ENCODE results near the gene NAV1. TPM values are rescaled to one million over a fixed set of nuclear protein-coding genes. Genes with fewer than 3 reads are reported as not detected.

The NAV1 gene
- total and polyA plus RNA-seq, 2 of the 8 experiments (the other 6 are each of a cell fraction or from before 2014, with no cell fraction given) = 9.9 to 42.7 TPM

DNA sequence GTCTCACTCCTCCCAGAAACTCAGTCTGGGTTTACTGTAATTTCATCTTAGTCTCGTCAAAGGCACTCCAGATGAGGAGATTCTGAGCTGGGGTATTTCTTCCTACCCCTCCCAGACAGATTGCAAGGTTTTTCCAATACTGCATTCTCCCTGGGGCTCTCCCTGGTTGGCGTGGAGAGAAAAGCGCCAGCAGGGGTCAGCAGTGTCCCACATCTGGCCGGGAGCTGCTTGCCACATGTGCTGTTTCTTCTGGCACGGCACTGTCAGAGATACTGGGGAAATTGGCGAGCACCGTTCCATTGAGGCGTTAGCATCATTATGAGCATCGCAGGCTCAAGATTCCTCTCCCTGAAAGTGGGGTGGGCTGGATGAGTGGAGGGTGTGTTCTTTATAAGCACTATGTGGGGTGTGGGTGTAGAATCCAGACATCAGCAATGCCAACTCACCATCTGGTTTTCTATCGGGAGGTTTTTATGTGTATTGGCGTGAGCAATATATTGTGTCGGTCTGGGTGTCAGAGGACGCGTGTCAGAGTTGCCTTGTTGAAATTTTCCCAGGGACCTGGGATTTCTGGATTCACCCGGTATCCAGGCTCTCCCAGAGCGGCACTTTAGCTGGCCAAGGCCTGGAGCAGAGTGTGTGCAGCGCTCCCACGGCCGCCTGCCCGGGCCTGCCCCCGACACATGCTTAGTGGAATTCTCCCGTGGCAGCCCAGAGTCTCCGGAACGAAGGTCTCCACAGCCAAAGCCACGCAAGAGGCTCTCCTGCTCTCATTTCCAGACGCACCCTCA lies 8.0 kb upstream of the NAV1 start:
- Histone ChIP-seq H3K18ac (ENCODE audit: extremely low read depth, low read length) (no peak overlapping the region), H4K20me1 (replicated peaks in 1 of 2; ENCODE audit: control insufficient read depth in 1 of 2, insufficient read depth in 2 of 2, low read length in 2 of 2) (no peaks in the 10 kb centered on the region), H2BK120ac (replicated peaks; ENCODE audit: low read depth, low read length) (no peak overlapping the region), H3K23me2 (ENCODE audit: low read depth, low read length) (no peaks in the 10 kb centered on the region), H3K4me2 (ENCODE audit: insufficient read depth in 1 of 2, low read depth in 2 of 2, low read length in 2 of 2) (no peak overlapping the region), H3K4me1 (replicated peaks in 1 of 4; ENCODE audit: control insufficient read depth in 3 of 4, insufficient read depth in 4 of 4, low read length in 3 of 4) (peaks cover 0 to 5% (median 3%) of the 10 kb centered on the region in 4 experiments; a peak in 3 of 7 replicates), H2BK5ac (ENCODE audit: low read depth, low read length) (no peak overlapping the region), H2AFZ (ENCODE audit: low read length) (no peak overlapping the region), H3K9ac (replicated peaks in 1 of 4; ENCODE audit: extremely low read depth in 1 of 4, low read depth in 3 of 4, low read length in 3 of 4) (no peak overlapping the region), H3K36me3 (ENCODE audit: control insufficient read depth in 2 of 4, insufficient read depth in 4 of 4, low read length in 3 of 4) (no peaks in the 10 kb centered on the region), H2BK12ac (ENCODE audit: low read depth, low read length) (peak overlapping the region; percentile 60; the same call in 1 of the 2 replicates), H2BK20ac (ENCODE audit: low read length) (no peak overlapping the region), H3K23ac (ENCODE audit: insufficient read length) (no peak overlapping the region), H2AK5ac (ENCODE audit: low read depth, low read length) (no peak overlapping the region), H3K4me3 (ENCODE audit: extremely low read depth in 1 of 4, insufficient read depth in 2 of 4, low read depth in 3 of 4, low read length in 4 of 4) (no peak overlapping the region), H3K14ac (ENCODE audit: insufficient read length) (no peak overlapping the region), H2BK15ac (ENCODE audit: low read length) (no peak overlapping the region), H4K8ac (ENCODE audit: extremely low read depth, insufficient read depth, low read length) (no peak overlapping the region), H3K56ac (replicated peaks; ENCODE audit: insufficient read length, low read depth, low read length) (no peak overlapping the region), H3K79me2 (ENCODE audit: control insufficient read depth in 1 of 2, insufficient read depth in 2 of 2, low read length in 2 of 2) (no peaks in the 10 kb centered on the region), H4K91ac (replicated peaks; ENCODE audit: insufficient read length, low read length) (no peak overlapping the region), H3K27ac (ENCODE audit: low read depth, low read length) (no peak overlapping the region), H3K9me3 (ENCODE audit: insufficient read depth in 2 of 2, low read depth in 1 of 2, low read length in 1 of 2) (no peaks in the 10 kb centered on the region), H3K27me3 (replicated peaks in 1 of 4; ENCODE audit: control insufficient read depth in 3 of 4, extremely low read depth in 1 of 4, insufficient read depth in 3 of 4, low read length in 3 of 4) (no peaks in the 10 kb centered on the region), H3K4ac (replicated peaks; ENCODE audit: insufficient read length, low read depth, low read length) (no peak overlapping the region), H3K79me1 (ENCODE audit: low read depth, low read length) (no peaks in the 10 kb centered on the region), H4K5ac (ENCODE audit: insufficient read length, low read depth, low read length) (no peak overlapping the region)
- FAIRE-seq = peak; percentile 45
- ChIA-PET POLR2A (ENCODE audit: partially characterized antibody) (interaction anchor here (1.7 to 1.9 kb wide), 2 partner anchors 9 to 18 kb away, joined by 5 to 7 read pairs; no protein-coding TSS in a partner anchor), CTCF (ENCODE audit: partially characterized antibody) (interaction anchor here (0.6 to 43.8 kb wide), 61 partner anchors 9 to 362 kb away, joined by 3 to 929 read pairs (median 4); partner anchors contain the start of genes CSRP1 and SHISA4)
- peak in 1 of 2 experiments; percentile 90 for DNase-seq (ENCODE audit: low read depth in 1 of 2, low spot score in 2 of 2)
- 70% methylated on average over 26 of the region's 26 CpGs; no CpG with 5 or more reads in 1 of the 2 experiments for WGBS, 2 experiments (ENCODE audit: extremely low coverage in 1 of 2, insufficient coverage in 1 of 2, insufficient read length in 1 of 2, insufficient replicate concordance in 2 of 2, low coverage in 1 of 2, low lambda C conversion rate in 2 of 2, missing lambda C conversion rate in 1 of 2)
- peak; percentile 36; the same call in 1 of the 2 replicates for TF ChIP-seq TEAD4 (IDR thresholded peaks at IDR 0.05; ENCODE audit: low read depth, low read length)
- TF ChIP-seq KDM4A (IDR thresholded peaks at IDR 0.05; ENCODE audit: low read depth, low read length, severe bottlenecking) = no peak
- peak; percentile 67 to 91; a peak in 2 of 4 replicates for TF ChIP-seq SIN3A (conservative IDR thresholded peaks at IDR 0.05 in 1 of 2, IDR thresholded peaks at IDR 0.05 in 1 of 2; ENCODE audit: low read depth in 1 of 2, low read length in 2 of 2)
- TF ChIP-seq GABPA (IDR thresholded peaks at IDR 0.05; ENCODE audit: borderline replicate concordance, insufficient read depth, low read length) = peak; percentile 41; the same call in 1 of the 2 replicates
- peak; percentile 96 for TF ChIP-seq RAD21 (IDR thresholded peaks at IDR 0.05 in 1 of 2, conservative IDR thresholded peaks at IDR 0.05 in 1 of 2; ENCODE audit: low read depth in 2 of 2, low read length in 2 of 2)
- 0 out of 2 replicates have a peak, but pooled peaks have one; percentile 12 for TF ChIP-seq TBP (IDR thresholded peaks at IDR 0.05; ENCODE audit: low read depth, low read length)
- TF ChIP-seq PHF8 (conservative IDR thresholded peaks at IDR 0.05; ENCODE audit: low read depth, low read length) = no peak
- TF ChIP-seq CHD2 (IDR thresholded peaks at IDR 0.05; ENCODE audit: low read length) = no peak
- TF ChIP-seq ASH2L (IDR thresholded peaks at IDR 0.05; ENCODE audit: low read length) = peak; percentile 28
- no peak for TF ChIP-seq TAF1 (IDR thresholded peaks at IDR 0.05; ENCODE audit: low read depth, low read length)

Measured in H1 (cell line).